Peyer's patch (tissue), 4 donors: ENCODE results near the gene HDGF. TPM values are rescaled to one million over a fixed set of nuclear protein-coding genes. Genes with fewer than 3 reads are reported as not detected.
A peak's percentile ranks its signal among the peaks of the same experiment; 100 is the strongest.

Source experiments
- DNase-seq, 3 donors: peaks; one replicate each; pipeline ENCODE4 v3.0.0-alpha.2; 2017 to 2019
- H3K27ac ChIP-seq, 4 donors: fragments of 200-600 bp; sonication (generic); one replicate each; pipeline ENCODE4 v1.5.1; 2016 to 2019
- H3K27me3 ChIP-seq, 2 donors: fragments of 200-600 bp; sonication (generic); one replicate each; pipeline ENCODE4 v1.5.1; 2019
- H3K36me3 ChIP-seq, 3 donors: fragments of 200-600 bp; sonication (generic); one replicate each; pipeline ENCODE4 v1.5.1; 2016 to 2019
- H3K4me1 ChIP-seq, 4 donors: fragments of 200-600 bp; sonication (generic); one replicate each; pipeline ENCODE4 v1.5.1; 2016 to 2019
- H3K4me3 ChIP-seq, 4 donors: fragments of 200-600 bp; sonication (generic); 1 replicate in 3 of 4; 2 replicates in 1 of 4; pipeline ENCODE4 v1.5.1; 2016 to 2019; ENCODE audit warnings: mild to moderate bottlenecking in 1 of 4
- H3K9me3 ChIP-seq, 4 donors: fragments of 200-600 bp; sonication (generic); one replicate each; pipeline ENCODE4 v1.5.1; 2016 to 2019; ENCODE audit warnings: mild to moderate bottlenecking in 1 of 4
- CTCF ChIP-seq, 6 experiments: fragments of 450-650 bp in 4 of 6; fragments of 200-600 bp in 2 of 6; sonication (generic) in 1 of 6; IDR thresholded peaks; one replicate each; pipeline ENCODE4 v1.5.1; 2017 to 2019; ENCODE audit warnings: antibody characterized with exemption in 6 of 6, mild to moderate bottlenecking in 3 of 6, moderate library complexity in 1 of 6
- POLR2A ChIP-seq, 2 donors: fragments of 450-650 bp; IDR thresholded peaks; one replicate each; pipeline ENCODE4 v1.5.1; 2017; ENCODE audit warnings: antibody characterized with exemption in 2 of 2, mild to moderate bottlenecking in 2 of 2, moderate library complexity in 2 of 2
- total RNA-seq, 4 donors: library from RNA; depleted of rRNA; stranded (reverse); fragments of >200 nt; gene quantifications; one replicate each; pipeline ENCODE4 v1.1.0, GENCODE V29; 2016

The HDGF gene
- total RNA-seq, 4 donors from 2014 or later: 234 to 309 (median 281) TPM

GRCh38 chr1:156744344-156744743, 7.1 kb downstream of the HDGF start:
- no peak for DNase-seq
- Histone ChIP-seq H3K36me3 (peaks cover 0 to 32% (median 0%) of the 10 kb centered on the region in 3 donors), H3K4me1 (peaks cover 0 to 45% (median 29%) of the 10 kb centered on the region in 4 donors)

GRCh38 chr1:156743367-156744302, 7.8 kb downstream of the HDGF start:
- Histone ChIP-seq H3K36me3 (peaks cover 0 to 32% (median 0%) of the 10 kb centered on the region in 3 donors), H3K9me3 (no peaks in the 10 kb centered on the region), H3K27me3 (no peaks in the 10 kb centered on the region), H3K27ac (no peak overlapping the region), H3K4me1 (peaks cover 0 to 38% (median 24%) of the 10 kb centered on the region in 4 donors), H3K4me3 (no peak overlapping the region)
- DNase-seq: no peak
- TF ChIP-seq POLR2A (IDR thresholded peaks at IDR 0.05) (no peak), CTCF (IDR thresholded peaks at IDR 0.05) (no peak)

More at GRCh38 chr1:156744344-156744743, 7.1 kb downstream of the HDGF start:
- Histone ChIP-seq H3K27me3 (no peaks in the 10 kb centered on the region), H3K27ac (no peak overlapping the region), H3K9me3 (no peaks in the 10 kb centered on the region), H3K4me3 (no peak overlapping the region)
- no peak for TF ChIP-seq CTCF (IDR thresholded peaks at IDR 0.05)
- no peak for TF ChIP-seq POLR2A (IDR thresholded peaks at IDR 0.05)

GRCh38 chr1:156742801-156743200, 8.7 kb downstream of the HDGF start:
- Histone ChIP-seq H3K4me3 (no peak overlapping the region), H3K36me3 (peaks cover 0 to 34% (median 0%) of the 10 kb centered on the region in 3 donors), H3K27me3 (no peaks in the 10 kb centered on the region), H3K4me1 (peaks cover 0 to 30% (median 16%) of the 10 kb centered on the region in 4 donors), H3K27ac (no peak overlapping the region), H3K9me3 (no peaks in the 10 kb centered on the region)
- TF ChIP-seq POLR2A (IDR thresholded peaks at IDR 0.05): no peak
- TF ChIP-seq CTCF (IDR thresholded peaks at IDR 0.05): no peak
- no peak for DNase-seq

GRCh38 chr1:156742017-156742416, 9.5 kb downstream of the HDGF start:
- no peak for DNase-seq
- Histone ChIP-seq H3K4me1 (peaks cover 0 to 24% (median 9%) of the 10 kb centered on the region in 4 donors), H3K27ac (peak overlapping the region; percentile 69 to 87 (median 82)), H3K4me3 (no peak overlapping the region), H3K9me3 (no peaks in the 10 kb centered on the region), H3K36me3 (peaks cover 0 to 42% (median 0%) of the 10 kb centered on the region in 3 donors), H3K27me3 (no peaks in the 10 kb centered on the region)
- TF ChIP-seq POLR2A (IDR thresholded peaks at IDR 0.05) (no peak), CTCF (IDR thresholded peaks at IDR 0.05) (no peak)

GRCh38 chr1:156741481-156741983, 9.9 kb downstream of the HDGF start:
- Histone ChIP-seq H3K4me3 (peak overlapping the region in 3 of 4 donors; percentile 25 to 70 (median 40)), H3K27me3 (no peaks in the 10 kb centered on the region), H3K9me3 (no peaks in the 10 kb centered on the region), H3K4me1 (peaks cover 0 to 20% (median 6%) of the 10 kb centered on the region in 4 donors), H3K27ac (peak overlapping the region; percentile 69 to 87 (median 82)), H3K36me3 (peaks cover 0 to 47% (median 0%) of the 10 kb centered on the region in 3 donors)
- TF ChIP-seq CTCF (IDR thresholded peaks at IDR 0.05): no peak
- no peak for TF ChIP-seq POLR2A (IDR thresholded peaks at IDR 0.05)
- DNase-seq: no peak
